K562 (cell line): ENCODE results near the gene ISG20L2. TPM values are rescaled to one million over a fixed set of nuclear protein-coding genes. Genes with fewer than 3 reads are reported as not detected.
A peak's percentile ranks its signal among the peaks of the same experiment; 100 is the strongest.

Source experiments
- CBFA2T3 ChIP-seq: fragments of 450-650 bp; IDR thresholded peaks from 2 replicates; pipeline ENCODE4 v1.6.1; 2017
- E2F3 ChIP-seq: fragments of 250-450 bp; sonication (Bioruptor Pico); IDR thresholded peaks from 2 replicates; pipeline ENCODE4 v1.4.0; 2020; ENCODE audit warnings: mild to moderate bottlenecking
- E2F8 ChIP-seq: fragments of 450-650 bp; IDR thresholded peaks from 2 replicates; pipeline ENCODE4 v1.7.1; 2018; ENCODE audit warnings: mild to moderate bottlenecking, low read depth; ENCODE audit not compliant: partially characterized antibody
- ERF ChIP-seq: fragments of 450-650 bp; formaldehyde crosslinking; IDR thresholded peaks from 2 replicates; pipeline ENCODE4 v1.4.0; 2020; ENCODE audit warnings: mild to moderate bottlenecking, mixed read lengths
- FOSL1 ChIP-seq: fragments of 200-800 bp; sonication (Bioruptor generic); conservative IDR thresholded peaks from 2 replicates; pipeline ENCODE4 v1.6.1; 2016; ENCODE audit warnings: missing genetic modification characterization, missing compliant biosample characterization
- HDGF ChIP-seq: fragments of 450-650 bp; IDR thresholded peaks from 2 replicates; pipeline ENCODE4 v1.6.1; 2016
- HEY1 ChIP-seq: fragments of 250-450 bp; sonication (Bioruptor Pico); IDR thresholded peaks from 2 replicates; pipeline ENCODE4 v1.5.0; 2020; ENCODE audit warnings: mild to moderate bottlenecking, moderate library complexity, borderline replicate concordance
- NCOA2 ChIP-seq, 2 experiments: fragments of 450-650 bp; IDR thresholded peaks; 2 replicates each; pipeline ENCODE4 v1.6.1; 2018; ENCODE audit warnings: mild to moderate bottlenecking in 2 of 2, moderate library complexity in 1 of 2; ENCODE audit not compliant: partially characterized antibody in 2 of 2
- SIN3A ChIP-seq, 2 experiments: fragments of 150-350 bp in 1 of 2; IDR thresholded peaks; 2 replicates each; pipeline ENCODE4 v1.6.1; 2011 to 2016; ENCODE audit warnings: borderline replicate concordance in 2 of 2, low read depth in 2 of 2, low read length in 2 of 2, mild to moderate bottlenecking in 2 of 2, moderate library complexity in 2 of 2; ENCODE audit not compliant: control insufficient read depth in 1 of 2
- SRSF1 ChIP-seq: fragments of 200-400 bp; formaldehyde crosslinking; IDR thresholded peaks from 2 replicates; pipeline ENCODE4 v1.6.1; 2017; ENCODE audit warnings: mild to moderate bottlenecking, low read depth, low read length, moderate library complexity
- polyA plus RNA-seq, 8 experiments: library from polyadenylated mRNA; depleted of rRNA in 4 of 8; stranded (reverse) in 5 of 8; unstranded in 3 of 8; fragments of >200 nt; fragmentation: Nextera tagmentation in 2 of 8; fragmentation: Illumina TruSeq in 1 of 8; extraction: Ambion mirVana in 2 of 8; extraction: Trizol in 1 of 8; gene quantifications; 2 replicates each; pipeline versions ENCODE4 v1.2.1 to v1.2.3, GENCODE V29; 2011 to 2014; ENCODE audit warnings: inconsistent platforms in 1 of 8, missing spikeins in 1 of 8
- total RNA-seq, 7 experiments: library from RNA; depleted of rRNA in 6 of 7; stranded (reverse); fragments of >200 nt in 6 of 7; fragmentation: Illumina TruSeq in 2 of 7; extraction: Trizol in 2 of 7; gene quantifications; 2 replicates each; pipeline versions ENCODE4 v1.2.1 to v1.2.3, GENCODE V29; 2011 to 2021; ENCODE audit warnings: low replicate concordance in 1 of 7

Gene ISG20L2
- total and polyA plus RNA-seq, 9 of the 15 experiments (the other 6 are each of a cell fraction or from before 2014, with no cell fraction given): 21.3 to 130 (median 50.3) TPM

- TF ChIP-seq NCOA2 (IDR thresholded peaks at IDR 0.05; ENCODE audit: partially characterized antibody in 2 of 2) (no peak), E2F8 (no peak), HDGF (0 out of 2 replicates have a peak, but pooled peaks have one; percentile 52), E2F3 (peak; percentile 70; the same call in 1 of the 2 replicates), CBFA2T3 (0 out of 2 replicates have a peak, but pooled peaks have one; percentile 6), SIN3A (IDR thresholded peaks at IDR 0.05; ENCODE audit: borderline replicate concordance in 2 of 2, control insufficient read depth in 1 of 2, low read depth in 2 of 2, low read length in 2 of 2) (peak; percentile 61 to 81; a peak in 2 of 4 replicates), SRSF1 (no peak), FOSL1 (tag) (peak; percentile 59), HEY1 (no peak), ERF (CRISPR knock-in tag) (peak; percentile 43; the same call in 1 of the 2 replicates)
Observed at GRCh38 chr1:156746728-156747631, 18.4 kb upstream of the ISG20L2 start (continued).
